Large intestine (tissue), 1 donor: ENCODE measurements around the gene GOLGA6C. TPM values are rescaled to one million over a fixed set of nuclear protein-coding genes. Genes with fewer than 3 reads are reported as not detected.

ENCODE experiments used
- polyA plus RNA-seq: library from polyadenylated mRNA; unstranded; fragments of 120-200 nt; gene quantifications from one replicate; pipeline ENCODE4 v1.2.1, GENCODE V29; 2013

Gene GOLGA6C
- polyA plus RNA-seq, 1 donor: not detected

Other genes starting within 250 kb of the GOLGA6C start
- gene PPCDC, start 234.7 kb upstream of the GOLGA6C start, polyA plus RNA-seq: 10.5 TPM
- 17.6 TPM for gene C15orf39, start 56.5 kb upstream of the GOLGA6C start, polyA plus RNA-seq
- gene GOLGA6D, start 24.5 kb downstream of the GOLGA6C start, polyA plus RNA-seq: 0.04 TPM
- 79.9 TPM for gene COMMD4, start 77.7 kb downstream of the GOLGA6C start, polyA plus RNA-seq
- 44.5 TPM for gene NEIL1, start 88.7 kb downstream of the GOLGA6C start, polyA plus RNA-seq
- 211 TPM for gene MAN2C1, start 110.3 kb downstream of the GOLGA6C start, polyA plus RNA-seq
- gene SIN3A, start 193.4 kb downstream of the GOLGA6C start, polyA plus RNA-seq: 33.8 TPM